ENCODE data around the gene PPY. TPM values are rescaled to one million over a fixed set of nuclear protein-coding genes. Genes with fewer than 3 reads are reported as not detected.
A peak's percentile ranks its signal among the peaks of the same experiment; 100 is the strongest.

Gene PPY
- total RNA-seq, 6 experiments from 2014 or later = not detected

DNA sequence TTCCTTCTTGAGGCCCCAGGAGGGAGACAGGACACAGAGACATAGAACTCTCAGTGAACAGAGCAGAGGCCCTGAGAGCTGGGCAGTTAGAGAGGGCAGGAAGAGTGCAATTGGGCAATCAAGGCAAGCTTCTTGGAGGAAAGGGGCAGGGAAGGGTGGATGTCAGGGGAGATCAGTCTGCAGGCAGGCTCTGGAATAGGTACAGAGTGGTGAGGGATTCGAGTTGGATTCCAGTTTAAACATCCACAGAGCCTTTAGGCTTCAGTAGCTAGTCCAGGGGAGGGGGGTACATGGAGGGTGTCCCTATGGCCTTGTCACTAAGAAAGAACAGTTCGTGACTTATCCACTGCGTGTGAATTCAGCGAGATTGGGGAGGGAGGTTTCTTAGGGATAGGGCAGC is 9.5 kb upstream of the PPY start:
- H3K4me1 Mint-ChIP-seq (ENCODE audit: low read depth) = 0 out of 2 replicates have a peak, but pooled peaks cover 4% of the 10 kb centered on the region
- H3K27ac Mint-ChIP-seq = no peak overlapping the region
- no peaks in the 10 kb centered on the region for H3K36me3 Mint-ChIP-seq (ENCODE audit: low read depth)
- H3K9me3 Mint-ChIP-seq = no peaks in the 10 kb centered on the region
- no peak overlapping the region for H3K4me3 Mint-ChIP-seq
- TF ChIP-seq CTCF (IDR thresholded peaks at IDR 0.05) = no peak
- H3K27me3 Mint-ChIP-seq (ENCODE audit: insufficient read depth) = peaks cover 48% of the 10 kb centered on the region
- DNase-seq = no peak

GRCh38 chr17:43950554-43950953 is 8.3 kb upstream of the PPY start:
- Mint-ChIP-seq H3K36me3 (ENCODE audit: low read depth) (no peaks in the 10 kb centered on the region), H3K27ac (no peak overlapping the region), H3K4me3 (no peak overlapping the region), H3K27me3 (ENCODE audit: insufficient read depth) (peaks cover 45% of the 10 kb centered on the region), H3K4me1 (ENCODE audit: low read depth) (peaks cover 13% of the 10 kb centered on the region), H3K9me3 (no peaks in the 10 kb centered on the region)
- TF ChIP-seq CTCF (IDR thresholded peaks at IDR 0.05) = no peak
- DNase-seq = no peak

DNA sequence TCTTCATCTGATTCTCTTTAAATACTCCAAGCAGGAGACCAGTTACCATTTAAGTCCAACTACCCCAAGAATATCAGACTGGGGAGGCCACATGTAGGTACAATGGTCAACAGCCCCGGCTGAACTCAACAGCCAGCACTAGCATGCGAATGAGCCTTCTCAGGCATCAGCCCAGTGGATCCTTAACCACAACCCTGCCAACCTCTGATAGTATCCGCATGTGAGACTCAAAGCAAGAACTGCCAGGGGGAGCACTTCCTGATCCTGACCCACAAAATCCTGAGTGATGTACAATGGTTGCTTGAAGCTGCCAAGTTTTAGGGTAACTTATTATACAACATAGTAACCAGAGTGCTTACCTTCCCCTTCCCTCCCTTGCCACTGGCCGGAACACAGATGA is 7.5 kb upstream of the PPY start:
- Mint-ChIP-seq H3K27me3 (ENCODE audit: insufficient read depth) (peaks cover 42% of the 10 kb centered on the region), H3K4me3 (no peak overlapping the region), H3K36me3 (ENCODE audit: low read depth) (no peaks in the 10 kb centered on the region)

GRCh38 chr17:43946781-43947180 is 4.5 kb upstream of the PPY start:
- H3K4me1 Mint-ChIP-seq (ENCODE audit: low read depth) = peaks cover 27% of the 10 kb centered on the region
- H3K4me3 Mint-ChIP-seq = no peak overlapping the region
- no peak for DNase-seq
- 0 out of 2 replicates have a peak, but pooled peaks have one; percentile 1 for TF ChIP-seq CTCF (IDR thresholded peaks at IDR 0.05)
- no peaks in the 10 kb centered on the region for H3K9me3 Mint-ChIP-seq
- no peak overlapping the region for H3K27ac Mint-ChIP-seq
- peaks cover 26% of the 10 kb centered on the region for H3K27me3 Mint-ChIP-seq (ENCODE audit: insufficient read depth)
- H3K36me3 Mint-ChIP-seq (ENCODE audit: low read depth) = no peaks in the 10 kb centered on the region

More for the DNA sequence above, 7.5 kb upstream of the PPY start:
- no peak for DNase-seq
- H3K4me1 Mint-ChIP-seq (ENCODE audit: low read depth) = peaks cover 21% of the 10 kb centered on the region
- no peak overlapping the region for H3K27ac Mint-ChIP-seq
- H3K9me3 Mint-ChIP-seq = no peaks in the 10 kb centered on the region
- TF ChIP-seq CTCF (IDR thresholded peaks at IDR 0.05) = peak; percentile 35

GRCh38 chr17:43945074-43945829 is 3.0 kb upstream of the PPY start:
- H3K4me3 Mint-ChIP-seq = no peak overlapping the region
- no peak for TF ChIP-seq CTCF (IDR thresholded peaks at IDR 0.05)
- peak; percentile 42 for DNase-seq
- no peaks in the 10 kb centered on the region for H3K9me3 Mint-ChIP-seq
- peaks cover 27% of the 10 kb centered on the region for H3K4me1 Mint-ChIP-seq (ENCODE audit: low read depth)
- H3K36me3 Mint-ChIP-seq (ENCODE audit: low read depth) = no peaks in the 10 kb centered on the region
- H3K27ac Mint-ChIP-seq = no peak overlapping the region
- H3K27me3 Mint-ChIP-seq (ENCODE audit: insufficient read depth) = peaks cover 15% of the 10 kb centered on the region

Measured in HFFc6 (cell line).